Smooth muscle cell of the brain vasculature (primary cell): ENCODE data around the gene PCDHGA5.
"Not testable (repeated sequence)": the region's sequence is repeated elsewhere in the genome, so short reads cannot be mapped to it uniquely, and the experiment has no call there.

Source experiments
- DNase-seq: peaks from one replicate; pipeline ENCODE4 v3.0.0-alpha.2; 2012; ENCODE audit warnings: low read depth, low spot score

Gene PCDHGA5

DNA sequence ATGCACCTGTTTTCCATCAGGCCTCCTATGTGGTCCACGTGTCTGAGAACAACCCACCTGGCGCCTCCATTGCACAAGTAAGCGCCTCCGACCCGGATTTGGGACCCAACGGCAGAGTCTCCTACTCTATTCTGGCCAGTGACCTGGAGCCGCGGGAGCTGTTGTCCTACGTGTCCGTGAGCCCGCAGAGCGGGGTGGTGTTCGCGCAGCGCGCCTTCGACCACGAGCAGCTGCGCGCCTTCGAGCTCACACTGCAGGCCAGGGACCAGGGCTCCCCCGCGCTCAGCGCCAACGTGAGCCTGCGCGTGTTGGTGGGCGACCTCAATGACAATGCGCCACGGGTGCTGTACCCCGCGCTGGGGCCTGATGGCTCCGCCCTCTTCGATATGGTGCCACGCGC lies 12.4 kb upstream of the PCDHGA5 start:
- DNase-seq: no peak

DNA sequence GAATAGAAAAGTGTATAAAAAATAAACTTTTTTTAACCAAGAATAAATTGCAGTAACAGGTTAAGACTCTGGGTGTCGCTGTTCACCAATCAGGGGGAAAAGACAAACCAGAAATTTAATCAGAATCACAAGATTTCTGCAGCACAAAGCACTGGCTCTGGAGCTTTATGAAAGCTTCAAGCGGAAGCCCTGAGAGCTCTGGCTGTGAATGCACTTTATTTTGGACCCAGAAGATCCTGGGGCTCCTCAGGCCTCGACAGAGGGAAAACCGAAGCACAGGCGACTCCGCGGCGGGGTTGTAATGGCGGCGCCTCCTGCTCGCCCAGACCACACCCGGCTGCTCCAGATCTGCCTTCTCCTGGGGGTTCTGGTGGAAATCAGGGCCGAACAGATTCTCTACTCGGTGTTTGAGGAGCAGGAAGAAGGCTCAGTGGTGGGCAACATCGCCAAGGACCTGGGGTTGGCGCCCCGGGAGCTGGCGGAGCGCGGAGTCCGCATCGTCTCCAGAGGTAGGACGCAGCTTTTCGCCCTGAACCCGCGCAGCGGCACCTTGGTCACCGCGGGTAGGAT lies 9.0 kb upstream of the PCDHGA5 start, which contains the start of gene PCDHGA4:
TSS of gene PCDHGA4 (plus strand) at position 122 of the 570 bp plus-strand sequence. CDS start at position 209, 87 bp downstream.
- DNase-seq: no peak

DNA sequence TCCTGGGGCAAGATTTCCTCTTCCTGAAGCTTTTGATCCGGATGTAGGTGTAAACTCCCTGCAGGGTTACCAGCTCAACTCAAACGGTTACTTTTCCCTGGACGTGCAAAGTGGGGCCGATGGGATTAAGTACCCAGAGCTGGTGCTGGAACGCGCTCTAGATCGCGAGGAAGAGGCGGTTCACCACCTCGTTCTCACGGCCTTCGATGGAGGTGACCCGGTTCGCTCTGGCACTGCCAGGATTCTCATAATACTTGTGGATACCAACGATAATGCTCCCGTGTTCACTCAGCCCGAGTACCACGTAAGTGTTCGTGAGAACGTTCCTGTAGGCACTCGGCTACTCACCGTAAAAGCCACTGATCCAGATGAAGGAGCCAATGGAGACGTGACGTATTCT lies 8.3 kb upstream of the PCDHGA5 start:
- DNase-seq: no peak

DNA sequence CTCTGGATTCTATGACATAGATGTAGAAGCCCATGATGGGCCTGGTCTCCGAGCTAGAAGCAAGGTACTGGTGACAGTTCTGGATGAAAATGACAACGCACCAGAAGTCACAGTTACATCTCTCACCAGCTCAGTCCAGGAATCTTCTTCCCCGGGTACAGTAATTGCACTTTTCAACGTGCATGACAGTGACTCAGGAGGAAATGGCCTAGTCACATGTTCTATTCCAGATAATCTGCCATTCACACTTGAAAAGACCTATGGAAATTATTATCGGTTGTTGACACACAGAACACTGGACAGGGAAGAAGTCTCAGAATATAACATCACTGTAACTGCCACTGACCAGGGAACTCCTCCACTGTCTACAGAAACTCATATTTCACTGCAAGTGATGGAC lies 7.8 kb upstream of the PCDHGA5 start:
- DNase-seq: no peak

DNA sequence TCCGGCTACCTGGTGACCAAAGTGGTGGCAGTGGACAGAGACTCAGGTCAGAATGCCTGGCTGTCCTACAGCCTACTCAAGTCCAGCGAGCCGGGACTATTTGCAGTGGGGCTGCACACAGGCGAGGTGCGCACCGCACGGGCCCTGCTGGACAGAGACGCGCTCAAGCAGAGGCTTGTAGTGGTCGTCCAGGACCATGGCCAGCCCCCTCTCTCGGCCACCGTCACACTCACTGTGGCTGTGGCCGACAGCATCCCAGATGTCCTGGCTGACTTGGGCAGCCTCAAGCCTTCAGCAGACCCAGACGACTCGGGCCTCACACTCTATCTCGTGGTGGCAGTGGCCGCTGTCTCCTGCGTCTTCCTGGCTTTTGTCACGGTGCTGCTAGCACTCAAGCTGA lies 7.0 kb upstream of the PCDHGA5 start:
- DNase-seq: no peak

DNA sequence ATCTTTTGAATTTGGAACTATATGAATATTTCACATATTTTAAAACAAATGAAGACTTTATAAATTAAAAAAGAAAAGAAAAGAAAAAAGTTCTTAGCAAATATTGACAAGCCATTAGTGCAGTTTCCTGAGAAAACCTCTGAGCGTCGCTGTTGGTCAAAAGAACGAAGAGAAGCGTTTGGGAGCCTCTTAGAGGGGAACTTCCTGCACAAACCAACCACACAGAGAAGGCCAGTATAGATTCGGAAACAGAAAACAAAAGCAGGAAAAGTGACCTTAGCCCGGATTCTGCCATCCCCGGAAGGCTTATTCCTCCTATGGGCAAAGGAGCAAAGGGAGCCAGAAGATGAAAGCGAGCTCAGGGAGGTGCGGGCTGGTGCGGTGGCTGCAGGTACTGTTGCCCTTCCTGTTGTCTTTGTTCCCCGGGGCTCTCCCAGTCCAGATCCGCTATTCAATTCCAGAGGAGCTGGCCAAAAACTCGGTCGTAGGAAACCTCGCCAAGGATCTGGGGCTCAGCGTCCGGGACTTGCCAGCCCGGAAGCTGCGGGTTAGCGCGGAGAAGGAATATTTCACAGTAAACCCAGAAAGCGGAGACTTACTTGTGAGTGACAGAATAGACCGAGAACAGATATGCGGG lies 4.1 kb upstream of the PCDHGA5 start, which contains the start of gene PCDHGB2:
TSS of gene PCDHGB2 (plus strand) at position 205 of the 637 bp plus-strand sequence. CDS start at position 347, 142 bp downstream.
- DNase-seq: no peak

DNA sequence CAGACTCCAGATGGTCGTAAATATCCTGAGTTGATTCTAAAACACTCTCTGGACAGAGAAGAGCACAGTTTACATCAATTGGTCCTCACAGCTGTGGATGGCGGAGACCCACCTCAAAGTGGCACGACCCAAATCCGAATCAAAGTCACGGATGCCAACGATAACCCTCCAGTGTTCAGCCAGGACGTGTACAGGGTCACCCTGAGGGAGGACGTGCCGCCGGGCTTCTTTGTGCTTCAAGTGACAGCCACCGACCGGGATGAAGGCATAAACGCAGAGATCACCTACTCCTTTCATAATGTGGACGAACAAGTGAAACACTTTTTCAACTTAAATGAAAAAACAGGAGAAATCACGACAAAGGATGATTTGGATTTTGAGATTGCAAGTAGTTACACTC lies 3.3 kb upstream of the PCDHGA5 start:
- DNase-seq: no peak

DNA sequence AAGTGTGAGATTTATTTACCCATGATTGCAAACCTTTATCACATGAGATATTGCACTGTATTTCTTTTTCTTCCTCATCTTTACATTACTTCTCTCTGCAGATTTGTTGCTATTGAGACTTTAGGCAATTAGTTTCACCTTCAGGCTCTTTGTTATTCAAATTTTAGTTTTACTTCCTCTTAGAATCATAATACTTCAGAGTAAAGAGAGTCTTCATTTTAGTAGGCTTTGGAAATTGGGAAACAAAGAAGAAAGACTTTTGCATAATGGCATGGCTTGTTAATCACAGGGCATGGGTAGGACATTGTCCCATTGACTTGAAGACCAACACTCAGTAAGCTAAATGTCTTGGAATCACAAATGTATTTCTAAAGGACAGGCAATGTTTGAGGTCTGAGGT lies 1.2 kb upstream of the PCDHGA5 start:
- no peak for DNase-seq

DNA sequence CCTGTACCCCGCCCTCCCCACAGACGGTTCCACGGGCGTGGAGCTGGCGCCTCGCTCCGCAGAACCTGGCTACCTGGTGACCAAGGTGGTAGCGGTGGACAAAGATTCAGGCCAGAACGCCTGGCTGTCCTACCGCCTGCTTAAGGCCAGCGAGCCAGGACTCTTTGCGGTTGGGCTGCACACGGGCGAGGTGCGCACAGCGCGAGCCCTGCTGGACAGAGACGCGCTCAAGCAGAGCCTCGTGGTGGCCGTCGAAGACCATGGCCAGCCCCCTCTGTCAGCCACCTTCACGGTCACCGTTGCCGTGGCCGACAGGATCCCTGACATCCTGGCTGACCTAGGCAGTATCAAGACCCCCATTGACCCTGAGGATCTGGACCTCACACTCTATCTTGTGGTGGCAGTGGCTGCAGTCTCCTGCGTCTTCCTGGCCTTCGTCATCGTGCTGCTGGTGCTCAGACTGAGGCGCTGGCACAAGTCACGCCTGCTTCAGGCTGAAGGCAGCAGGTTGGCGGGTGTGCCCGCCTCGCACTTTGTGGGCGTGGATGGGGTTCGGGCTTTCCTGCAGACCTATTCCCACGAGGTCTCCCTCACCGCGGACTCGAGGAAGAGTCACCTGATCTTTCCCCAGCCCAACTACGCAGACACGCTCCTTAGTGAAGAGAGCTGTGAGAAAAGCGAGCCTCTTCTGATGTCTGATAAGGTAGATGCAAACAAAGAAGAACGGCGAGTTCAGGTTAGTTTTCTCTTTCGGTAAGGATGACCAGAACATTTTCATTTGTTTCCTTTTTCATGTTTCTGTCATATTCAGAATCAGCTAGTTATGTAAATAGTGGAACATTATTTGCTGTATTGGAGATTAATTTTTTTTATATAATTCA lies 2.3 kb downstream of the PCDHGA5 start:
- no peak for DNase-seq

DNA sequence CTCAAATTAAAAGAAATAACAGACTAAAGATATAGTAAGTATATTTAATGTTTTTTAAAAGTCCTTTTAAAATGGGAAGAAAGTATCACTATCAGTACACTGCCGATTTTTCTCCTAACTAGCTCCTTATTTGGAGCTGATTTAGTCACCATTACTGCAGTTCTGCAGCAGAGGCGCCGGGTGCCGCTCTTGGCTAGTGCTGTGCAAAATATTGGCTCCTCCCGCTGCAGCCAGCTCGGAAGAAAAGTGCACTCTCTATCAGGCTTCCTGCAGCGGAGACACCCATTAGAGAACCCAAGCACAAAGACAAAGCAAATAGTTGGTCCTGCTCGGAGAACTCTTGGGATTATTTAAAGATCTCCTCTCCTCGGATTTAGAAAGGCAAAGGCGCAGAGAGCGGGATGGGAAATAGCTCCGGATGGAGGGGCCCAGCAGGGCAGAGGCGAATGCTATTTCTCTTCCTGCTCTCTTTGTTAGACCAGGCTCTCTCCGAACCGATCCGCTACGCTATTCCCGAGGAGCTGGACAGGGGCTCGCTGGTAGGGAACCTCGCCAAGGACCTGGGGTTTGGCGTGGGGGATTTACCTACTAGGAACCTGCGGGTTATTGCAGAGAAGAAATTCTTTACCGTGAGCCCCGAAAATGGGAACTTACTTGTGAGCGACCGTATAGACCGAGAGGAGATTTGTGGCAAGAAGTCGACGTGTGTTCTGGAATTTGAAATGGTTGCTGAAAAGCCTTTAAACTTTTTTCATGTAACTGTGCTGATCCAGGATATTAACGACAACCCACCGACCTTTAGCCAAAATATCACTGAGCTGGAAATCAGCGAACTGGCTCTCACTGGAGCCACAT lies 6.3 kb downstream of the PCDHGA5 start, which contains the start of gene PCDHGB3:
TSS of gene PCDHGB3 (plus strand) at position 249 of the 855 bp plus-strand sequence. CDS start at position 402, 153 bp downstream.
- DNase-seq: no peak

DNA sequence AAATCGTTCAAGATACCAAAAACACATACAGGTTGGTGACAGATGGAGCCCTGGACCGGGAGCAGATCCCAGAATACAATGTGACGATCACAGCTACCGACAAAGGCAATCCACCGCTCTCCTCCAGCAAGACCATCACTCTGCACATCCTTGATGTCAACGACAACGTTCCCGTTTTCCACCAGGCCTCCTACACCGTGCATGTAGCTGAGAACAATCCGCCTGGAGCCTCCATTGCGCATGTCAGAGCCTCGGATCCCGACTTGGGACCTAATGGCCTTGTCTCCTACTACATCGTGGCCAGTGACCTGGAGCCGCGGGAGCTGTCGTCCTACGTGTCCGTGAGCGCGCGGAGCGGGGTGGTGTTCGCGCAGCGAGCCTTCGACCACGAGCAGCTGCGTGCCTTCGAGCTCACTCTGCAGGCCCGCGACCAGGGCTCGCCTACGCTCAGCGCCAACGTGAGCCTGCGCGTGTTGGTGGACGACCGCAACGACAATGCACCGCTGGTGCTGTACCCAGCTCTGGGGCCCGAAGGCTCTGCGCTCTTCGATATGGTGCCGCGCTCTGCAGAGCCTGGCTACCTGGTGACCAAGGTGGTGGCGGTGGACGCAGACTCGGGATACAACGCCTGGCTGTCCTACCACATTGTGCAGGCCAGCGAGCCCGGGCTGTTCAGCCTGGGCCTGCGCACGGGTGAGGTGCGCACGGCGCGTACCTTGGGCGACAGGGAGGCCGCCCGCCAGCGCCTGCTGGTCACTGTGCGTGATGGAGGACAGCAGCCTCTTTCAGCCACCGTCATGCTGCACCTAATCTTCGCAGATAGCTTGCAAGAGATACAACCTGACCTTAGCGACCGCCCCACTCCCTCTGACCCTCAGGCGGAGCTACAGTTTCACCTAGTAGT lies 7.9 kb downstream of the PCDHGA5 start:
- DNase-seq: no peak

DNA sequence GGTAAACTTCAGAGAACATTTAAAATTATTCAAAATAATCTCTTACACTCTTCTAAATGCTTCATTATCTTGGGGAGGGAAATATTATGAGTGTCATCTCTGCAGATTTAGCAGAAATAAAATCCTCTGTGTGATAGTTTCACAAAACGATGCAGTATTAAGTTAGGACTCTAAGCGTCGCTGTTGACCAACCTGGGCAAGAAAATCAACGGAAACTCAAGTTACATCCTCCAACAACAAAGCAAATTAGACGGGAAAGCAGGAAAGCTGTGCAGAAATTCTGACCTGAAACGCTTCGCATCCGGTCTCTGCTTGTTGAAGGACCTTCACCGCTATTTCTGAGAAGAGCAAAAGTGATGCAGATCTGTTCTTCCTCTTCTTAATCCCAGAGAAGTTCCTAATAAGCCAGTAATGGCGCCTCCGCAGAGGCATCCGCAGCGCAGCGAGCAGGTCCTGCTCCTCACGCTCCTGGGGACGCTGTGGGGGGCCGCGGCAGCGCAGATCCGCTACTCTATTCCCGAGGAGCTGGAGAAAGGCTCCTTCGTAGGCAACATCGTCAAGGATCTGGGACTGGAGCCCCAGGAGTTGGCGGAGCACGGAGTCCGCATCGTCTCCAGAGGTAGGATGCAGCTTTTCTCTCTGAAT lies 9.8 kb downstream of the PCDHGA5 start, which contains the start of gene PCDHGA6:
TSS of gene PCDHGA6 (plus strand) at position 219 of the 645 bp plus-strand sequence. CDS start at position 412, 193 bp downstream.
- DNase-seq: no peak

DNA sequence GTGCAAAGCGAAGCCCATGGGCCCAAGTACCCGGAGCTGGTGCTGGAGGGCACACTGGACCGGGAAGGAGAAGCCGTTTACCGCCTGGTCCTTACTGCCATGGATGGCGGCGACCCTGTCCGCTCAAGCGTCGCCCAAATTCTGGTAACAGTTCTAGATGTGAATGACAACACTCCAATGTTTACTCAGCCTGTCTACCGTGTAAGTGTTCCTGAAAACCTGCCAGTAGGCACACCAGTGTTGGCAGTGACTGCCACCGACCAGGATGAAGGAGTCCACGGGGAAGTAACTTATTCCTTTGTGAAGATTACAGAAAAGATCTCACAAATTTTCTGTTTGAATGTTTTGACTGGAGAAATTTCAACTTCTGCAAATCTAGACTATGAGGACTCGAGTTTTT lies 10.7 kb downstream of the PCDHGA5 start:
- no peak for DNase-seq

DNA sequence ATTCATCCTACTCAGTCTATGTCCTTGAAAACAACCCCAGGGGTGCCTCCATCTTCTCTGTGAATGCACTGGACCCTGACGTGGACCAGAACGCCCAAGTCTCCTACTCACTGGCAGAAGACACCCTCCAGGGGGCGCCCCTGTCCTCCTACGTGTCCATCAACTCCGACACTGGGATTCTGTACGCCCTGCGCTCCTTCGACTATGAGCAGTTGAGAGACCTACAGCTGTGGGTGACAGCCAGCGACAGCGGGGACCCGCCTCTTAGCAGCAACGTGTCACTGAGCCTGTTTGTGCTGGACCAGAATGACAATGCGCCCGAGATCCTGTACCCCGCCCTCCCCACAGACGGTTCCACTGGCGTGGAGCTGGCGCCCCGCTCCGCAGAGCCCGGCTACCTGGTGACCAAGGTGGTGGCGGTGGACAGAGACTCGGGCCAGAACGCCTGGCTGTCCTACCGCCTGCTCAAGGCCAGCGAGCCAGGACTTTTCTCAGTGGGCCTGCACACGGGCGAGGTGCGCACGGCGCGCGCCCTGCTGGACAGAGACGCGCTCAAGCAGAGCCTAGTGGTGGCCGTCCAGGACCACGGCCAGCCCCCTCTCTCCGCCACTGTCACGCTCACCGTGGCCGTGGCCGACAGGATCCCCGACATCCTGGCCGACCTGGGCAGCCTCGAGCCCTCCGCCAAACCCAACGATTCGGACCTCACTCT lies 11.6 kb downstream of the PCDHGA5 start:
- not testable (repeated sequence) for DNase-seq

DNA sequence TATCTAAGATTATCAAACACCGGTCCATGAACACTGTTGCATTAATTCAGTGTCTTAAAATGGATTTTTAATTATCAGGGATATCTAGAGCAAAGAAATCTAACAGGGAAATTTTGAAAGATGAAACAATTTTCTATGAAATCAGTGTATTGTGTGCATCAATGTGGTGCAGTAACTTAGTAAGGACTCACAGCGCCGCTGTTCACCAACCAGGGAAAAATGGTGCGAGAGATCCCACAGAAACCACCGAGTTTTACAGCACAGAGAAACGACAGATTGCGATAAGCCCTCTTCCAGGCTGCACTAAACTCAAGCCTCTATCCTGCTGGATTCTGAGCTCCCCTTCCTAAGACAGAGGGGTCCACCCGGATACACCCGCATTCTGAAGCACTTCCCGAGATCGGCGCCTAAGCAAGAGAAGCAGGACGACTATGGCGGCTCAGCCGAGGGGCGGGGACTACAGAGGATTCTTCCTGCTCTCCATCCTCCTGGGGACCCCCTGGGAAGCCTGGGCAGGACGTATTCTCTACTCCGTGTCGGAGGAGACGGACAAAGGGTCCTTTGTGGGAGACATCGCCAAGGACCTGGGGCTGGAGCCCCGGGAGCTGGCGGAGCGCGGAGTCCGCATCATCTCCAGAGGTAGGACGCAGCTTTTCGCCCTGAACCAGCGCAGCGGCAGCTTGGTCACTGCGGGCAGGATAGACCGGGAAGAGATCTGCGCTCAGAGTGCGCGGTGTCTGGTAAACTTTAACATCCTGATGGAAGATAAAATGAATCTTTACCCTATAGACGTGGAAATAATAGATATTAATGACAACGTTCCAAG lies 18.7 kb downstream of the PCDHGA5 start, which contains the start of gene PCDHGA7:
TSS of gene PCDHGA7 (plus strand) at position 274 of the 826 bp plus-strand sequence. CDS start at position 432, 158 bp downstream.
- no peak for DNase-seq

DNA sequence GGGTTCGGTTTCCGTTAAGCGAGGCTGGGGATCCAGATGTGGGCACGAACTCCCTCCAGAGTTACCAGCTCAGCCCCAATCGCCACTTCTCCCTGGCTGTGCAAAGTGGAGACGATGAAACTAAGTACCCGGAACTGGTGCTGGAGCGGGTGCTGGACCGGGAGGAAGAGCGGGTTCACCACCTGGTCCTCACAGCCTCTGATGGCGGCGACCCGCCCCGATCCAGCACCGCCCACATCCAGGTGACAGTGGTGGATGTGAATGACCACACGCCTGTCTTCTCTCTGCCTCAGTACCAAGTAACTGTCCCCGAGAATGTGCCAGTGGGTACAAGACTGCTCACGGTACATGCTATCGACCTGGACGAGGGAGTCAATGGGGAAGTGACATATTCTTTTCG lies 19.4 kb downstream of the PCDHGA5 start:
- no peak for DNase-seq

DNA sequence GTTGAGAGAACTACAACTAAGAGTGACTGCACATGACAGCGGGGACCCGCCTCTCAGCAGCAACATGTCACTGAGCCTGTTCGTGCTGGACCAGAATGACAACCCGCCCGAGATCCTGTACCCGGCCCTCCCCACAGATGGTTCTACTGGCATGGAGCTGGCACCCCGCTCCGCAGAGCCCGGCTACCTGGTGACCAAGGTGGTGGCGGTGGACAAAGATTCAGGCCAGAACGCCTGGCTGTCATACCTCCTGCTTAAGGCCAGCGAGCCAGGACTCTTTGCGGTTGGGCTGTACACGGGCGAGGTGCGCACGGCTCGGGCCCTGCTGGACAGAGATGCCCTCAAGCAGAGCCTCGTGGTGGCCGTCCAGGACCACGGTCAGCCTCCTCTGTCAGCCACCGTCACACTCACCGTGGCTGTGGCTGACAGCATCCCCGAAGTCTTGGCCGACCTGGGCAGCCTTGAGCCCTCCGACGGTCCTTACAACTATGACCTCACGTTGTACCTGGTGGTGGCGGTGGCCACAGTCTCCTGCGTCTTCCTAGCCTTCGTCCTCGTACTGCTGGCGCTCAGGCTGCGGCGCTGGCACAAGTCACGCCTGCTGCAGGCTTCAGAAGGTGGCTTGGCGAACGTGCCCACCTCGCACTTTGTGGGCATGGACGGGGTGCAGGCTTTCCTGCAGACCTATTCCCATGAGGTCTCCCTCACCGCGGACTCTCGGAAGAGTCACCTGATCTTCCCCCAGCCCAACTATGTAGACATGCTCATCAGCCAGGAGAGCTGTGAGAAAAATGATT lies 20.7 kb downstream of the PCDHGA5 start:
- no peak for DNase-seq
